HG02763 (cell line): ENCODE results near the gene ADAMTS10.
"Not testable (repeated sequence)": the region's sequence is repeated elsewhere in the genome, so short reads cannot be mapped to it uniquely, and the experiment has no call there.

ENCODE experiments used
- ATAC-seq: cut with Tn5 transposase; IDR thresholded peaks from one replicate; pipeline ENCODE4 v1.9.1; 2021; ENCODE audit warnings: mild to moderate bottlenecking, moderate library complexity; ENCODE audit not compliant: unreplicated experiment

The ADAMTS10 gene

DNA sequence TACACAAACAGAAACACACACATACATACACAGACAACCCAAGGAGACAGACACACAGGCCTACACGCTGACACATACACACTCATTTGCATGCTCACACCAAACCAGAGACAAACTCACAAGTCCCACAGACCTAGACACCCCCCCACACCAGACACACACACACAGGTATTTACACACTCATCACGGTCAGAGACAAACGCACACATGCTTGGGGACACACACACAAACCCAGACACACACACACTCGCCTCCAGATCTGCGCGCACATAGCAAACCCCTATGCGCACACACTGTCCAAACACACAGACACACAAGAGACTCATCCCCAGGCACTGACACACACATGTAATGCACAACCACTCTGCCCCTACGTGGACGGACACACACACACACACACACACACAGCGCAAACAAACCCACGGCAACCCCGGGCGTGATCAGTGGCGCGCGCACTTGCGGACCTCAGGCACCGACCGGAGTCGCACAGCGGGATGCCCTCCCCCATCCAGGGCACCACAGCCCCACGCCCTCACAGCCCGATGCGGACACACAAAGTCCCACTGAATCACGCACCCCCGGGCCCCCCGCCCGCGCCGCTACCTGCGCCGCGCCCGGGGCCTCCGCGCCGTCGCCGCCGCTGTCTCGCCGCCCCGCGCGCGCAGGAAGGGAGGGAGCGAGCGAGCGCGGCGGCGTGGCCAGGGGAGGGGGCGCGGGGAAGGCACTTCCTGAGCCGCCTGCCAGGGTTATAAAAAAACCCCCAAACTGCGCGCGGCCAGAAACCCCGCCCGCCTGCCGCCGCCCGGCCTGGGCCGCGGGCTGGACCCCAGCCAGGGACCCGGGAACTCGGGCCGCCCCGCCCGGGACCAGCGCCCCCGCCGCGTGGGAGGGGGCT is at the start of gene ADAMTS10:
Gene ADAMTS10 (minus strand): TSS at position 675 of the 895 bp plus-strand sequence. CDS start 5,005 bp downstream, outside the sequence.
- ATAC-seq, result no peak

DNA sequence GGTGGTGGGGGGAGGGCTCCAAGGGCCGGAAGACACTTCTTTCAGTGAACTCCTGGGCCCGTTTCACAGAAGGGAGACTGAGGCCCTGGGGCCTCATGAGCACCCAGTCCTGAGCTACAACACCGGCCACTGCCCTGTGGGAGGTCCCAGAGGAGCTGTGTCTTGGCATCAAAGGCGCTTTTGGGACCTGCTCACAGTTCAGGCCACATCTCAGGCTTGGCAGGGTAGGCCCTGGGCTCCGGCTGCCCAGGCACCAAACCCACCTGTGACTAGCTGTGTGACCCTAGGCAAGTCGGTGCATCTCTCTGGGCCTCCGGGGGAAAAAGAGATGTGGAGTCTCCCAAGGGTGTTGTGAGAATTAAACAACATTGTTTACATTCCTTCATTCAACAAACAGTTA is 49.4 kb upstream of the ADAMTS10 start:
- ATAC-seq, result no peak

DNA sequence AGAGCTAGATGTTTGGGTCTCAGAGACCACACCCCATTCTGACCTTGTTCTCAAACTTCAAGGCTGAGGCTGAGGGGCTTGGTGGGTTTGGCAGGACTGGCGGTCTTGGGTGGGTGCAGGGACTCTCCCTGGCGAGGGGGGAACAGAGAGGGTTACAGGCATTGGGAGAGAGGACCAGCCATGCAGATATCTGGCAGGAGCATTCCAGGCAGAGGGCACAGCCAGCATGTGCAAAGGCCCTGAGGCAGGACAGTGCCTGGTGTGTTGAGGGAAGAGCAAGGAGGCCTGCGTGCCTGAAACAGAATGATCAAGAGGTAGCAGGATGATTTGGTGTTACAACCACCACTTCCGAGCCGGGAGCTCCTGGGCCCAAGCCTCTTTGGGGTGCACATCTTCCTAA is 47.4 kb upstream of the ADAMTS10 start:
- ATAC-seq, result no peak

- ATAC-seq, result no peak
These were observed 44.8 kb upstream of the ADAMTS10 start for GRCh38 chr19:8655340-8655709.

- no peak for ATAC-seq
These were observed 44.2 kb upstream of the ADAMTS10 start for GRCh38 chr19:8654591-8655339.

DNA sequence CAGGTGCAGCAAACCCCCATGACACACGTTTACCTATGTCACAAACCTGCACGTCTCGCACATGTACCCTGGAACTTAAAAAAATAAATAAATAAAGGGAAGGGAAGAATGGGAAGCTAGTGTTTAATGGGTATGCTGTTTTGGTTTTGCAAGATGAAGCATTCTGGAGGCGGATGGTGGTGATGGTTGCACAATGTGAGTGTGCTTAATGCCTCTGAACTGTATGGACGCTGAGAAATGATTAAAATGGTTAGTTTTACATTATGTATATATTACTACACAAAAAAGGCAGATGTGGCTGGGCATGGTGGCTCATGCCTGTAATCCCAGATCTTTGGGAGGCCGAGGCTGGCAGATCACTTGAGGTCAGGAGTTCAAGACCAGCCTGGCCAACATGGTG is 37.7 kb upstream of the ADAMTS10 start:
- no peak for ATAC-seq

GRCh38 chr19:8643860-8644653 is 33.5 kb upstream of the ADAMTS10 start:
- ATAC-seq, result no peak

- ATAC-seq, result no peak
These were observed 32.0 kb upstream of the ADAMTS10 start for GRCh38 chr19:8642561-8642960.

DNA sequence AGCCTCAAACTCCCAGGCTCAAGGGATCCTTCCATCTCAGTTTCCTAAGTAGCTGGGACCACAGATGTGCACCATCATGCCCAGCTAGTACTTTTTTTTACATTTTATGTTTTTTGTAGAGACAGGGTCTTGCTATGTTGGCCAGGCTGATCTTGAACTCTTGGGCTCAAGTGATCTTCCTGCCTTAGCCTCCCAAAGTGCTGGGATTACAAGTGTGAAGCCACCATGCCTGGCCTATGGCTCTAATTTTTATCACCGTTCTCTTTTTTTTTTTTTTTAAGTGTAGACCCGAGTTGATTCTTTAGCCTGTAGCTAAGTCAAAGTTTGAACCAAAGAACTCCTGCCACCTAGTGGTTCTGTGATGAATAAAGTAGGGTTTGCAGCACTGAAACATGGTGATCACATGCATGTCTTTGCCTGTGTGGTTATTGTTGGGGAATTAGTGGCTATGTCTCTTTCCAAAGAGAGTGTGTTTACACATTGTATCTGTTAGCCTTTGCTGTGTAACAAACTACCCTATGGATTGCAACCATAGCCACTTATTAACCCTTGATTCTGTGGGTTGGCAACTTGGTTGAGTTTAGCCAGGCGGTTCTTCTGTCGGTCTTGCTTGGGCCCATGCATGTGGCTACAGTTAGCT is 31.5 kb upstream of the ADAMTS10 start:
- ATAC-seq, result no peak

DNA sequence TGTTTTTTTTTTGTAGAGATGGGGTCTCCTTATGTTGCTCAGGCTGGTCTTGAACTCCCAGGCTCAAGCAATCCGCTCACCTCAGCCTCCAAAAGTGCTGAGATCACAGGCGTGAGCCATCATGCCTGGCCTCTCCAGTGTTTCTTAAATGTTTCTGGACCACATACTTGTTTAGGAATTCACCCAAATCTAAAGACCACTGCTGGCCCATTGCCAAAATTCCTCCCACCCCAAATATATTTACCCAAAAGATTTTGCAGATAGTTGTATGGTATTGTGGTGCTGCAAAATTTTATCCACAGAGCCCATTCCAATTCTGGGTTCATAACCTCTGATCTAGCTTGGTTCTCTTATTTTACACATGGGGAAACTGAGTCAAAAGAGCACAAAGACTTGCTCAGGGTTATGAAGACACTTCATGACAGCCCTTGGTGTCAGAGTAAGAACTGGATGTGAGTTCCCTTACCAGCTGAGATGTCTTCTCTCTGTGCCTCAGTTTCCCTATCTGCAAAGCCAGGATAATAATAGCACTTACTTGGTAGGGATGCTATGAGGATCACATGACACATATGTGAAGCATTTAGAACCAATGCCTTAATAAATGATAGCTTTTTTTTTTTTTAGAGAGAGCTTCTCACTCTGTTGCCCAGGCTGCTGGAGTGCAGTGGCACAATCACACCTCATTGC is 30.8 kb upstream of the ADAMTS10 start:
- ATAC-seq, result no peak

DNA sequence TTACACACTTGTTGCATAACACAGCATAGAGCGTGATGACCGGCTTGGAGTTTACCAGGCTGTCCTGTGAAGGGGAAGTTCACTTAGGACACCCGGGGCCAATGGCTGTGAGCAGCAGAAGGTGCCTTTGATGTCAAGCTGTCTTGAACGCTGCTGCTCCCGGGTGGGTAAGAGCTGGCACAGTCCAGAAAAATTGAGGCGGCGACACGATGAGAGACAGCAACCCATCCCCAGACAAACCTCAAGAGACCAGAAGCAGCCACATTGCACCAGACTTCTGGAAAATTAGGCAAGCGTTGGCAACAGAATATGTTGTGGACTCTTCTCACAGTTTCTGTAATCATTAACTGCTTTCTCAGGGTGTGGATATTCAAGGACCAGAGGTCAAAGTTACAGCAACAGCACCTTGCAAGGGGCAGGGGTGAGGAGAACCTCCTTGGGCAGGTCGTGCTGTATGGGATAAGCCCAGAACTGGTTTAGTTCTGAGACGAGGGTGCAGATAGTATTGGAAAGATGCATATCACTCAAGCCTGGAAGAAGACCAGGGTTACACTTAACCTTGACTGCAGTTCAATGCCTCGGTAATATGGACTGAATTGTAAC is 30.0 kb upstream of the ADAMTS10 start:
- no peak for ATAC-seq

- ATAC-seq, result no peak
These were observed 29.4 kb upstream of the ADAMTS10 start for GRCh38 chr19:8639821-8640401.

DNA sequence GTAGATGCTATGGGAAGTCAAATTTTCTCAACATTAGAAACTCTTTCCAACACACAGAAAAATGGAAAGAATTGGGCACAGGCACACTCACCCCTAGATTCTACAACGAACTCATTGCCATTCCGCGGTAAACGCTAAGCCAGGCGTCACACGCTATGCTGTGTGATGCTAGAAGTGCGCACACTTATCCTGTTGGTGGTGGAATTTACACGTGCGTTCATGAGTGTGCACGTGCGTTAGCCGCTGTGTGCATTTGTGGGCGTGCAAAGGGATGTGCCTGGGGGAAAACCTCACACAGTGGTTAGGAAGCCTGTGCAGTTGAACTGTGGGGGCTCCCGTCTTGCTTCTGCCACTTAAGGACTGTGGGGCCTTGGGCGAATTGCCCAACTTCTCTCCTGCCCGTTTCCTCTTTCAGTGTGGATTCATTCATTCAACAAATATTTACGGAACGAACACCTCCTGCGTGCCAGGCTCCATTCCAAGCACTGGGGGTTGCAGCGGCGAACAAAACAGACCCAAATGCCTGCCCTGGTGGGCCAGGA is 27.6 kb upstream of the ADAMTS10 start:
- ATAC-seq, result no peak

DNA sequence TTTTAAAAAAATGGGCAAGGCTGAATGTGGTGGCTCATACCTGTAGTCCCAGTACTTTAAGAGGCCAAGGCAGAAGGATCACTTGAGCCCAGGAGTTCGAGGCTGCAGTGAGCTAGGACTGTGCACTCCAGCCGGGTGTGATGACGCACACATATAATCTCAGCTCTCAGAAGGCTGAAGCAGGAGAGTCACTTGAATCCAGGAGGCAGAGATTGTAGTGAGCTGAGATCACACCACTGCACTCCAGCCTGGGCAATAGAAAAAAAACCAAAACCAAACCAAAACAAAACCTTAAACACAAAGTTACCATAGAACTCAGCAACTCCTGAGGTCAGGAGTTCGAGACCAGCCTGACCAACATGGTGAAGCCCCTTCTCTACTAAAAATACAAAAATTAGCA is 26.6 kb upstream of the ADAMTS10 start:
- ATAC-seq, result not testable (repeated sequence)

- ATAC-seq, result no peak
These were observed 24.9 kb upstream of the ADAMTS10 start for GRCh38 chr19:8635422-8635821.

DNA sequence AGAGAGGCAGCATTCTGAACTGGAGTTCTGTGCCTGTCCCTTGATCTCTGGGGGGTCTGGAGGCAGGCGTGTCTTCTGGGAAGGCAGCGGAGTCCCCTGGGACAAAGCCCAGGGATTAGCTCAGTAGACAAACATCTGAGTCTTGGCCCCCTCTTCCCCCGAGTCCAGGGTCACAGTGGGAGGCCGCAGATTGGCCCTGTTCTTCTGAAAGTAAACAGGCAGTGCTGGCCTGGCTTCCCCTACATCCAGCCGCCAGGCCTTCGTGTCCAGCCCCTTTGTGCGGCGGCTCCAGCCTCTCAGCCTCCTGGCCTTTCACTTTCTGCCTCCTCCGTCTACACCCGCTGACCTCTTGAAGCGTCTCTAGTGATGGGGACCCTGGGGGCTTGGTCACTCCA is 20.9 kb upstream of the ADAMTS10 start:
- ATAC-seq, result no peak

DNA sequence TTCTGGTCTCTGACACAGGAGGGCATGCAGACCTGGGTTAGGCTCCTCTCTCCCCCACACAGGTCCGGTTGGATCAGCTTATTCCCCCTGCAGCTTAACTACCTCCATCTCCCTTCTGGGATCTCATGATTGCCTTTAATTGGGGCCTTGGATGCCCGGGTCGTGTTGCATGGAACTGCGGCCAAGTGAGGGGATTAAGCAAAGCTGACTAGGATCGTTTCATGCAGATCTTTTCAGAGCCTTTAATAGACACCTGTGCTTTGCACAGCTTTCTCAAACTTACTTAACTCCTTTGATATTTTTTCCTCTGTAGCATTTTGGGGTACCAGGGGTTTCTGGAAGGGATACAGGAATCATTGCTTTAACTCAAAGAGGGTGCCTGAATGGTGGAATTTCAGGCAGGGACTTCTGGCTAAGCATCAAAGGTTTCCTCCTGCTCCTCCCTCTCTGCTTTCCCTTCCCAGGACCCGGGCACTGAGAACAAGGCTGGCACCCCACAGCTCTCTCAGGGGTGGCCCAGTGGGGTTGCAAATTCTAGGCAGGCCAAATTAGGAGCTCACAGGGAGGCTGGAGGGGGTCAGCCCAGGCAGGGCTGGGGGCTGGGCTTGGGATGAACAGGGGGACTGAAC is 20.4 kb upstream of the ADAMTS10 start:
- no peak for ATAC-seq

- no peak for ATAC-seq
These were observed 19.6 kb upstream of the ADAMTS10 start, which contains the start of gene NFILZ for GRCh38 chr19:8629996-8630683. Gene NFILZ, plus strand, starts transcription at chr19:8630633. Its CDS starts 46,133 bp downstream, at chr19:8676766.
